SK-N-SH (cell line): ENCODE measurements around the gene S100A2. TPM values are rescaled to one million over a fixed set of nuclear protein-coding genes. Genes with fewer than 3 reads are reported as not detected.
"Not testable (repeated sequence)": the region's sequence is repeated elsewhere in the genome, so short reads cannot be mapped to it uniquely, and the experiment has no call there.

Experiments used
- CTCF ChIA-PET: fragments of 300-600, 350-600 bp; formaldehyde crosslinking; extraction: SDS; loops from one replicate; lab custom pipeline; 2021; lab: Yijun Ruan, JAX
- POLR2A ChIA-PET: fragments of 350-600 bp; sonication (Branson Sonifier 250); formaldehyde crosslinking; extraction: SDS; loops from one replicate; lab custom pipeline; 2020; ENCODE audit warnings: antibody characterized with exemption, inconsistent platforms; lab: Yijun Ruan, JAX
- DNase-seq: peaks from one replicate; pipeline ENCODE4 v3.0.0; 2012
- H2AFZ ChIP-seq: fragments of 200-600 bp; sonication (generic); 2 replicates; pipeline ENCODE4 v1.8.1; 2016; ENCODE audit warnings: antibody characterized with exemption, mild to moderate bottlenecking, low read depth
- H3F3A ChIP-seq: fragments of 200-600 bp; sonication (generic); replicated peaks from 2 replicates; pipeline ENCODE3; 2016; ENCODE audit warnings: antibody characterized with exemption, mild to moderate bottlenecking; ENCODE audit not compliant: insufficient read depth
- H3K27ac ChIP-seq, 2 experiments: fragments of 200-500 bp in 1 of 2; fragments of 200-600 bp in 1 of 2; sonication (Bioruptor generic) in 1 of 2; sonication (generic), shearing (Covaris generic) in 1 of 2; 2 replicates each; pipeline versions ENCODE4 v1.5.1 to v1.6.1; 2014 to 2016; ENCODE audit warnings: low read depth in 2 of 2, inconsistent platforms in 1 of 2, low read length in 1 of 2, mild to moderate bottlenecking in 1 of 2, mixed read lengths in 1 of 2
- H3K27me3 ChIP-seq: fragments of 200-600 bp; sonication (generic), shearing (Covaris generic); 2 replicates; pipeline ENCODE4 v1.6.1; 2016; ENCODE audit warnings: mixed run types; ENCODE audit not compliant: insufficient read depth
- H3K36me3 ChIP-seq, 2 experiments: fragments of 200-500 bp in 1 of 2; fragments of 200-600 bp in 1 of 2; sonication (Bioruptor generic) in 1 of 2; sonication (generic) in 1 of 2; replicated peaks in 1 of 2; 2 replicates each; pipeline versions ENCODE3 to v1.5.1; 2014 to 2016; ENCODE audit warnings: low read length in 1 of 2, mild to moderate bottlenecking in 1 of 2; ENCODE audit not compliant: insufficient read depth in 2 of 2, control insufficient read depth in 1 of 2
- H3K4me1 ChIP-seq, 2 experiments: fragments of 200-500 bp in 1 of 2; fragments of 200-600 bp in 1 of 2; sonication (Bioruptor generic) in 1 of 2; sonication (generic), shearing (Covaris generic) in 1 of 2; 2 replicates each; pipeline versions ENCODE4 v1.5.1 to v1.6.1; 2014 to 2016; ENCODE audit warnings: low read depth in 1 of 2, low read length in 1 of 2, mixed run types in 1 of 2; ENCODE audit not compliant: insufficient read depth in 2 of 2, control insufficient read depth in 1 of 2
- H3K4me2 ChIP-seq: fragments of 200-600 bp; sonication (generic), shearing (Covaris generic); 2 replicates; pipeline ENCODE4 v1.6.1; 2017; ENCODE audit warnings: mixed run types
- H3K4me3 ChIP-seq, 2 experiments: fragments of 200-500 bp in 1 of 2; fragments of 200-600 bp in 1 of 2; sonication (Bioruptor generic) in 1 of 2; sonication (generic), shearing (Covaris generic) in 1 of 2; 2 replicates each; pipeline versions ENCODE4 v1.5.1 to v1.8.1; 2014 to 2016; ENCODE audit warnings: low read depth in 2 of 2, inconsistent platforms in 1 of 2, low read length in 1 of 2, mild to moderate bottlenecking in 1 of 2, mixed read lengths in 1 of 2, moderate library complexity in 1 of 2
- H3K79me2 ChIP-seq: fragments of 200-600 bp; sonication (generic); 2 replicates; pipeline ENCODE4 v1.8.1; 2017; ENCODE audit warnings: mild to moderate bottlenecking; ENCODE audit not compliant: insufficient read depth
- H3K9ac ChIP-seq: fragments of 200-600 bp; sonication (generic); 2 replicates; pipeline ENCODE4 v1.6.1; 2017; ENCODE audit warnings: mixed run types
- H3K9me2 ChIP-seq: fragments of 200-600 bp; sonication (generic); 2 replicates; pipeline ENCODE4 v1.6.1; 2017; ENCODE audit warnings: mixed run types
- H3K9me3 ChIP-seq: fragments of 200-600 bp; sonication (generic); 2 replicates; pipeline ENCODE4 v1.6.1; 2017; ENCODE audit warnings: mixed run types, mild to moderate bottlenecking, moderate library complexity
- H4K20me1 ChIP-seq: fragments of 200-600 bp; sonication (generic); 2 replicates; pipeline ENCODE4 v1.6.1; 2017; ENCODE audit warnings: mild to moderate bottlenecking, mixed run types; ENCODE audit not compliant: insufficient read depth
- ELF1 ChIP-seq: IDR thresholded peaks from 2 replicates; pipeline ENCODE4 v1.4.0; 2012
- EP300 ChIP-seq, 2 experiments: IDR thresholded peaks; 2 replicates each; pipeline versions ENCODE4 v1.4.0 to v1.6.1; 2012; ENCODE audit warnings: borderline replicate concordance in 1 of 2, low read depth in 1 of 2, low read length in 1 of 2
- FOSL2 ChIP-seq: IDR thresholded peaks from 2 replicates; pipeline ENCODE4 v1.4.0; 2012; ENCODE audit warnings: low read depth, mild to moderate bottlenecking, moderate library complexity, borderline replicate concordance
- GABPA ChIP-seq: IDR thresholded peaks from 2 replicates; pipeline ENCODE4 v1.4.0; 2012; ENCODE audit warnings: low read depth, mild to moderate bottlenecking
- JUND ChIP-seq: IDR thresholded peaks from 2 replicates; pipeline ENCODE4 v1.4.0; 2012
- MEF2A ChIP-seq: IDR thresholded peaks from 2 replicates; pipeline ENCODE4 v1.4.0; 2012; ENCODE audit warnings: low read depth, borderline replicate concordance
- RAD21 ChIP-seq: IDR thresholded peaks from 2 replicates; pipeline ENCODE4 v1.6.1; 2012; ENCODE audit warnings: mild to moderate bottlenecking, low read length
- RCOR1 ChIP-seq: fragments of 150-350 bp; IDR thresholded peaks from 2 replicates; pipeline ENCODE4 v1.6.1; 2017; ENCODE audit warnings: antibody characterized with exemption, low read length
- RFX5 ChIP-seq: IDR thresholded peaks from 2 replicates; pipeline ENCODE4 v1.6.1; 2012; ENCODE audit warnings: mild to moderate bottlenecking, improper control_type of control experiment, low read length
- TCF12 ChIP-seq: IDR thresholded peaks from 2 replicates; pipeline ENCODE4 v1.4.0; 2012
- TEAD4 ChIP-seq: IDR thresholded peaks from 2 replicates; pipeline ENCODE4 v1.4.0; 2012; ENCODE audit warnings: mild to moderate bottlenecking, borderline replicate concordance; ENCODE audit not compliant: insufficient read depth
- YY1 ChIP-seq: IDR thresholded peaks from 2 replicates; pipeline ENCODE4 v1.4.0; 2012; ENCODE audit warnings: low read depth, mild to moderate bottlenecking
- WGBS: methylation state at CpG from one replicate; pipeline ENCODE4 v1.1.6; 2017; ENCODE audit warnings: low lambda C conversion rate; 5-methylcytosine and 5-hydroxymethylcytosine counted together
- polyA plus RNA-seq, 3 experiments: library from polyadenylated mRNA; depleted of rRNA; stranded (reverse); fragments of >200 nt; gene quantifications; 2 replicates each; pipeline ENCODE4 v1.2.3, GENCODE V29; 2012
- TF ChIP-seq, protein P1 (sequence below): fragments of 150-350 bp; IDR thresholded peaks from 2 replicates; pipeline ENCODE4 v1.6.1; 2017; ENCODE audit warnings: antibody characterized with exemption, low read length, low read depth, borderline replicate concordance
- TF ChIP-seq, protein P2 (sequence below): IDR thresholded peaks from 2 replicates; pipeline ENCODE4 v1.4.0; 2012; ENCODE audit warnings: low read depth, borderline replicate concordance
- TF ChIP-seq, protein P3 (sequence below): IDR thresholded peaks from 2 replicates; pipeline ENCODE4 v1.4.0; 2012; ENCODE audit warnings: low read depth

Gene S100A2
- polyA plus RNA-seq, 1 of the 3 experiments (the other 2 are of a cell fraction), result 31.4 TPM

DNA sequence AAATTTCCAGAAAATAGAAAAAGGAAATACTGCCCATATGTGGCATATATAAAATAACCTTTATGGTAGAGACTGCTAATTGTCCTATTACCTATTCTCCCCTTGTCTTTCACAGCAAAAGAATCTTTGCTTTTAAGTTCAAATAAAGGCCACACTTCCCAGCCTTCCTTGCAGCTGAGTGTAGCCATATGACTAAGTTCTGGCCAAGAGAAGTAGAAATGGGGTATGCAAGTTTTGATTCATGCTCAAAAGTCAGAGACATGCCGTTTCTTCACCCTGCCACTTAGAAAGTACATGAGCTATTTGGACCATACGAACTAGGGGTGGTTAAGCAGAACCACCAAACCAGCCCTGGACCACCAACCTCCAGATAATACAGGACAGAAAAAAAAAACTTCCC, 18.3 kb upstream of the S100A2 start (continued):
- TF ChIP-seq, protein P1, sequence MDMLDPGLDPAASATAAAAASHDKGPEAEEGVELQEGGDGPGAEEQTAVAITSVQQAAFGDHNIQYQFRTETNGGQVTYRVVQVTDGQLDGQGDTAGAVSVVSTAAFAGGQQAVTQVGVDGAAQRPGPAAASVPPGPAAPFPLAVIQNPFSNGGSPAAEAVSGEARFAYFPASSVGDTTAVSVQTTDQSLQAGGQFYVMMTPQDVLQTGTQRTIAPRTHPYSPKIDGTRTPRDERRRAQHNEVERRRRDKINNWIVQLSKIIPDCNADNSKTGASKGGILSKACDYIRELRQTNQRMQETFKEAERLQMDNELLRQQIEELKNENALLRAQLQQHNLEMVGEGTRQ, result no peak
- TF ChIP-seq RFX5, result no peak
- TF ChIP-seq RCOR1, result no peak
- TF ChIP-seq GABPA, result no peak
- TF ChIP-seq, protein P2, sequence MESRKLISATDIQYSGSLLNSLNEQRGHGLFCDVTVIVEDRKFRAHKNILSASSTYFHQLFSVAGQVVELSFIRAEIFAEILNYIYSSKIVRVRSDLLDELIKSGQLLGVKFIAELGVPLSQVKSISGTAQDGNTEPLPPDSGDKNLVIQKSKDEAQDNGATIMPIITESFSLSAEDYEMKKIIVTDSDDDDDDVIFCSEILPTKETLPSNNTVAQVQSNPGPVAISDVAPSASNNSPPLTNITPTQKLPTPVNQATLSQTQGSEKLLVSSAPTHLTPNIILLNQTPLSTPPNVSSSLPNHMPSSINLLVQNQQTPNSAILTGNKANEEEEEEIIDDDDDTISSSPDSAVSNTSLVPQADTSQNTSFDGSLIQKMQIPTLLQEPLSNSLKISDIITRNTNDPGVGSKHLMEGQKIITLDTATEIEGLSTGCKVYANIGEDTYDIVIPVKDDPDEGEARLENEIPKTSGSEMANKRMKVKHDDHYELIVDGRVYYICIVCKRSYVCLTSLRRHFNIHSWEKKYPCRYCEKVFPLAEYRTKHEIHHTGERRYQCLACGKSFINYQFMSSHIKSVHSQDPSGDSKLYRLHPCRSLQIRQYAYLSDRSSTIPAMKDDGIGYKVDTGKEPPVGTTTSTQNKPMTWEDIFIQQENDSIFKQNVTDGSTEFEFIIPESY, result no peak
- TF ChIP-seq TEAD4, result no peak
- TF ChIP-seq TCF12, result no peak
- no peak for TF ChIP-seq MEF2A
- no peak for TF ChIP-seq ELF1
- no peak for TF ChIP-seq RAD21
- TF ChIP-seq FOSL2, result no peak
- TF ChIP-seq YY1, result no peak
- TF ChIP-seq, protein P3, sequence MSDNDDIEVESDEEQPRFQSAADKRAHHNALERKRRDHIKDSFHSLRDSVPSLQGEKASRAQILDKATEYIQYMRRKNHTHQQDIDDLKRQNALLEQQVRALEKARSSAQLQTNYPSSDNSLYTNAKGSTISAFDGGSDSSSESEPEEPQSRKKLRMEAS, result no peak
- TF ChIP-seq JUND, result no peak
- TF ChIP-seq EP300 (IDR thresholded peaks at IDR 0.05; ENCODE audit: borderline replicate concordance in 1 of 2, low read depth in 1 of 2, low read length in 1 of 2), result no peak

DNA sequence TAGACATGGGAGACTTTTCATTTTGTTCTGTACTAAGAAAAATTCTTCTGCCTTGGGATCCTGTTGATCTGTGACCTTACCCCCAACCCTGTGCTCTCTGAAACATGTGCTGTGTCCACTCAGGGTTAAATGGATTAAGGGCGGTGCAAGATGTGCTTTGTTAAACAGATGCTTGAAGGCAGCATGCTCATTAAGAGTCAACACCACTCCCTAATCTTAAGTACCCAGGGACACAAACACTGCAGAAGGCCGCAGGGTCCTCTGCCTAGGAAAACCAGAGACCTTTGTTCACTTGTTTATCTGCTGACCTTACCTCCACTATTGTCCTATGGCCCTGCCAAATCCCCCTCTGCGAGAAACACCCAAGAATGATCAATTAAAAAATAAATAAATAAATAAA, 17.9 kb upstream of the S100A2 start:
- H3K36me3 ChIP-seq, DNase-seq, CTCF ChIA-PET, H3F3A ChIP-seq, H2AFZ ChIP-seq, H3K9me2 ChIP-seq, POLR2A ChIA-PET, H3K9ac ChIP-seq, H3K4me1 ChIP-seq, H3K27me3 ChIP-seq, H3K9me3 ChIP-seq, H3K27ac ChIP-seq, H3K4me2 ChIP-seq, H3K79me2 ChIP-seq, H3K4me3 ChIP-seq, H4K20me1 ChIP-seq: not testable (repeated sequence)
- 80% methylated on average over 2 of the region's 3 CpGs for WGBS

DNA sequence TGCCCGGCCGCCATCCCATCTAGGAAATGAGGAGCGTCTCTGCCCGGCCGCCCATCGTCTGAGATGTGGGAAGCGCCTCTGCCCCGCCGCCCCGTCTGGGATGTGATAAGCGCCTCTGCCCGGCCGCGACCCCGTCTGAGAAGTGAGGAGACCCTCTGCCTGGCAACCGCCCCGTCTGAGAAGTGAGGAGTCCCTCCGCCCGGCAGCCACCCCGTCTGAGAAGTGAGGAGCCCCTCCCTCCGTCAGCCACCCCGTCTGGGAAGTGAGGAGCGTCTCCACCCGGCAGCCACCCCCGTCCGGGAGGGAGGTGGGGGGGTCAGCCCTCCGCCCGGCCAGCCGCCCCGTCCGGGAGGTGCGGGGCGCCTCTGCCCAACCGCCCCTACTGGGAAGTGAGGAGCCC, 17.2 kb upstream of the S100A2 start:
- H3F3A ChIP-seq, result not testable (repeated sequence)

More for the DNA sequence above, 17.2 kb upstream of the S100A2 start:
- H3K4me2 ChIP-seq, POLR2A ChIA-PET, H3K9me3 ChIP-seq, H3K27me3 ChIP-seq, H3K4me3 ChIP-seq, H3K9me2 ChIP-seq, CTCF ChIA-PET, DNase-seq, H3K36me3 ChIP-seq, H3K27ac ChIP-seq, H3K79me2 ChIP-seq, H4K20me1 ChIP-seq, H2AFZ ChIP-seq, H3K9ac ChIP-seq: not testable (repeated sequence)
- WGBS, result 90% methylated on average over 2 of the region's 34 CpGs
- peaks cover 3 to 15% of the 10 kb centered on the region in 2 experiments for H3K4me1 ChIP-seq
